HEK293 (cell line): Measurements from ENCODE around the gene IKZF4.

ENCODE experiments used
- CTCF ChIA-PET: fragments of 350-600 bp; formaldehyde crosslinking; extraction: SDS; loops from one replicate; lab custom pipeline; 2021; ENCODE audit warnings: antibody characterized with exemption; lab: Yijun Ruan, JAX
- POLR2A ChIA-PET: fragments of 300-600 bp; formaldehyde crosslinking; extraction: SDS; loops from one replicate; lab custom pipeline; 2020; ENCODE audit warnings: antibody characterized with exemption, inconsistent platforms; lab: Yijun Ruan, JAX
- H3K27ac ChIP-seq: fragments of 200-500 bp; sonication (Bioruptor generic); 2 replicates; pipeline ENCODE4 v1.5.1; 2014; ENCODE audit warnings: low read depth, low read length, control low read depth, inconsistent platforms; ENCODE audit errors: extremely low read depth
- H3K36me3 ChIP-seq, 2 experiments: fragments of 200-500 bp in 1 of 2; sonication (Bioruptor generic) in 1 of 2; 1 replicate in 1 of 2; 2 replicates in 1 of 2; pipeline ENCODE4 v1.5.1; 2014 to 2017; ENCODE audit warnings: inconsistent platforms in 2 of 2, low read length in 2 of 2; ENCODE audit not compliant: control insufficient read depth in 2 of 2, insufficient read depth in 1 of 2
- H3K4me1 ChIP-seq: fragments of 200-500 bp; sonication (Bioruptor generic); 2 replicates; pipeline ENCODE4 v1.5.1; 2014; ENCODE audit warnings: mild to moderate bottlenecking, low read length, inconsistent platforms; ENCODE audit not compliant: control insufficient read depth, insufficient read depth
- H3K4me3 ChIP-seq: 2 replicates; pipeline ENCODE4 v1.5.1; 2011; ENCODE audit warnings: low read depth, mild to moderate bottlenecking, control low read depth, low read length, moderate library complexity
- H3K9me3 ChIP-seq: fragments of 200-500 bp; sonication (Bioruptor generic); 2 replicates; pipeline ENCODE4 v1.5.1; 2014; ENCODE audit warnings: low read depth, low read length, inconsistent platforms; ENCODE audit not compliant: control insufficient read depth, insufficient read depth
- PATZ1 ChIP-seq: fragments of 450-650 bp; formaldehyde crosslinking; IDR thresholded peaks from 2 replicates; pipeline ENCODE4 v1.5.1; 2016; ENCODE audit warnings: missing biosample characterization, missing genetic modification characterization
- PRDM1 ChIP-seq: fragments of 450-650 bp; formaldehyde crosslinking; IDR thresholded peaks from 2 replicates; pipeline ENCODE4; 2016; ENCODE audit warnings: missing biosample characterization, missing genetic modification characterization
- PRDM2 ChIP-seq: fragments of 450-650 bp; formaldehyde crosslinking; IDR thresholded peaks from 2 replicates; pipeline ENCODE4 v1.5.1; 2016; ENCODE audit warnings: missing biosample characterization, missing genetic modification characterization, borderline replicate concordance
- PRDM6 ChIP-seq: fragments of 450-650 bp; formaldehyde crosslinking; IDR thresholded peaks from 2 replicates; pipeline ENCODE4 v1.5.1; 2017; ENCODE audit warnings: missing biosample characterization, missing genetic modification characterization
- ZNF155 ChIP-seq: fragments of 450-650 bp; formaldehyde crosslinking; IDR thresholded peaks from 2 replicates; pipeline ENCODE4 v1.5.1; 2016; ENCODE audit warnings: missing biosample characterization, missing genetic modification characterization
- ZNF341 ChIP-seq: fragments of 450-650 bp; formaldehyde crosslinking; IDR thresholded peaks from 2 replicates; pipeline ENCODE4; 2016; ENCODE audit warnings: low read depth, missing biosample characterization, missing genetic modification characterization
- ZNF366 ChIP-seq: fragments of 450-650 bp; formaldehyde crosslinking; conservative IDR thresholded peaks from 2 replicates; pipeline ENCODE4 v1.5.1; 2016; ENCODE audit warnings: missing biosample characterization, missing genetic modification characterization
- ZNF37A ChIP-seq: fragments of 450-650 bp; IDR thresholded peaks from 2 replicates; pipeline ENCODE4 v1.5.1; 2018; ENCODE audit warnings: missing biosample characterization, missing genetic modification characterization
- ZNF580 ChIP-seq: fragments of 450-650 bp; formaldehyde crosslinking; IDR thresholded peaks from 2 replicates; pipeline ENCODE4 v1.5.1; 2016; ENCODE audit warnings: missing biosample characterization, missing genetic modification characterization
- ZXDB ChIP-seq: fragments of 450-650 bp; formaldehyde crosslinking; IDR thresholded peaks from 2 replicates; pipeline ENCODE4 v1.5.1; 2016; ENCODE audit warnings: missing biosample characterization, missing genetic modification characterization

The IKZF4 gene

GRCh38 chr12:56034586-56035332 is 13.9 kb downstream of the IKZF4 start:
- ChIA-PET CTCF (interaction anchor here (2.0 kb wide), 1 partner anchor 39 kb away, joined by 4 read pairs; no protein-coding TSS in a partner anchor), POLR2A (no interaction called here)
- H3K9me3 ChIP-seq, result no peaks in the 10 kb centered on the region
- H3K27ac ChIP-seq, result no peak overlapping the region
- peaks cover 11% of the 10 kb centered on the region; the same call in 1 of the 2 replicates for H3K4me1 ChIP-seq
- peaks cover 0 to 22% of the 10 kb centered on the region in 2 experiments; a peak in 2 of 3 replicates for H3K36me3 ChIP-seq
- TF ChIP-seq ZNF37A (no peak), ZNF155 (tag by site-specific recombination) (no peak), ZXDB (tag by site-specific recombination) (no peak)
- no peak overlapping the region for H3K4me3 ChIP-seq

GRCh38 chr12:56037161-56037560 is 16.3 kb downstream of the IKZF4 start:
- no peaks in the 10 kb centered on the region for H3K9me3 ChIP-seq
- no peak overlapping the region for H3K4me3 ChIP-seq
- TF ChIP-seq ZNF341 (tag by site-specific recombination) (peak; percentile 55), PATZ1 (tag by site-specific recombination) (no peak)
- ChIA-PET POLR2A (interaction anchor here (1.2 to 1.6 kb wide), 2 partner anchors 64 to 67 kb away, joined by 3 to 5 read pairs; partner anchors contain the start of genes PA2G4 and RAB5B), CTCF (interaction anchor here (0.6 to 4.4 kb wide), 5 partner anchors 8 to 300 kb away, joined by 3 to 46 read pairs (median 3); partner anchors contain the start of gene SUOX)
- H3K36me3 ChIP-seq, result peaks cover 0 to 21% of the 10 kb centered on the region in 2 experiments; a peak in 2 of 3 replicates
- H3K27ac ChIP-seq, result no peak overlapping the region
- peaks cover 16% of the 10 kb centered on the region for H3K4me1 ChIP-seq

- Histone ChIP-seq H3K4me1 (peaks cover 19% of the 10 kb centered on the region), H3K36me3 (peaks cover 0 to 18% of the 10 kb centered on the region in 2 experiments; a peak in 2 of 3 replicates), H3K9me3 (no peaks in the 10 kb centered on the region), H3K4me3 (no peak overlapping the region), H3K27ac (no peak overlapping the region)
- POLR2A ChIA-PET, result interaction anchor here (1.2 to 1.6 kb wide), 2 partner anchors 65 to 66 kb away, joined by 3 to 5 read pairs; partner anchors contain the start of genes PA2G4 and RAB5B
- CTCF ChIA-PET, result interaction anchor here (0.6 to 4.4 kb wide), 5 partner anchors 9 to 369 kb away, joined by 3 to 46 read pairs (median 4); partner anchors contain the start of gene SUOX
- TF ChIP-seq PRDM6 (peak; percentile 82; the same call in 1 of the 2 replicates), ZNF366 (tag by site-specific recombination) (peak; percentile 3; the same call in 1 of the 2 replicates), ZNF580 (tag by site-specific recombination) (no peak)
These were observed 17.3 kb downstream of the IKZF4 start for GRCh38 chr12:56038022-56038655.

- CTCF ChIA-PET, result interaction anchor here (0.7 to 4.4 kb wide), 19 partner anchors 9 to 318 kb away, joined by 3 to 46 read pairs (median 4); partner anchors contain the start of gene SUOX
- H3K9me3 ChIP-seq, result no peaks in the 10 kb centered on the region
- peaks cover 19% of the 10 kb centered on the region for H3K4me1 ChIP-seq
- POLR2A ChIA-PET, result interaction anchor here (0.6 to 1.7 kb wide), 6 partner anchors 20 to 268 kb away, joined by 3 to 10 read pairs (median 6); partner anchors contain the start of genes RAB5B, SUOX and ZC3H10
- H3K27ac ChIP-seq, result 0 out of 2 replicates have a peak overlapping the region, but pooled peaks have one; percentile 69
- TF ChIP-seq PRDM1 (tag by site-specific recombination), result peak; percentile 64
- no peak for TF ChIP-seq PRDM2 (tag by site-specific recombination)
- no peak overlapping the region for H3K4me3 ChIP-seq
- H3K36me3 ChIP-seq, result peaks cover 13 to 28% of the 10 kb centered on the region in 2 experiments
These were observed 19.3 kb downstream of the IKZF4 start for GRCh38 chr12:56040151-56040550.
